HepG2 (cell line): Measurements from ENCODE around the gene COX4I2. TPM values are rescaled to one million over a fixed set of nuclear protein-coding genes. Genes with fewer than 3 reads are reported as not detected.

ENCODE experiments used
- CBFB ChIP-seq: sonication (generic); formaldehyde crosslinking; IDR thresholded peaks from 2 replicates; pipeline ENCODE4 v1.4.0; 2020; ENCODE audit warnings: missing genetic modification reagents
- ELF1 ChIP-seq: sonication (generic); formaldehyde crosslinking; IDR thresholded peaks from 2 replicates; pipeline ENCODE4 v1.4.0; 2020; ENCODE audit warnings: missing genetic modification reagents
- FOXJ3 ChIP-seq: sonication (generic); formaldehyde crosslinking; IDR thresholded peaks from 2 replicates; pipeline ENCODE4 v1.4.0; 2020; ENCODE audit warnings: missing genetic modification reagents, mild to moderate bottlenecking, borderline replicate concordance
- HHEX ChIP-seq: IDR thresholded peaks from 2 replicates; pipeline ENCODE4 v1.6.1; 2016; ENCODE audit warnings: control low read depth
- MED13 ChIP-seq: sonication (generic); formaldehyde crosslinking; IDR thresholded peaks from 2 replicates; pipeline ENCODE4 v1.5.0; 2020; ENCODE audit warnings: missing genetic modification reagents
- PHF21A ChIP-seq: sonication (generic); formaldehyde crosslinking; IDR thresholded peaks from 2 replicates; pipeline ENCODE4 v1.5.0; 2020; ENCODE audit warnings: mild to moderate bottlenecking, missing genetic modification reagents
- RFX1 ChIP-seq: fragments of 450-650 bp; IDR thresholded peaks from 2 replicates; pipeline ENCODE4 v1.6.1; 2017
- RXRA ChIP-seq: sonication (generic); formaldehyde crosslinking; IDR thresholded peaks from 2 replicates; pipeline ENCODE4 v1.5.1; 2020; ENCODE audit warnings: missing genetic modification reagents
- SRSF4 ChIP-seq: fragments of 200-400 bp; formaldehyde crosslinking; IDR thresholded peaks from one replicate; pipeline ENCODE4 v1.6.1; 2018; ENCODE audit warnings: mild to moderate bottlenecking, low read depth, low read length, moderate library complexity; ENCODE audit not compliant: poor library complexity, severe bottlenecking
- TBX3 ChIP-seq: fragments of 450-650 bp; IDR thresholded peaks from 2 replicates; pipeline ENCODE4 v1.6.1; 2017; ENCODE audit warnings: antibody characterized with exemption, mild to moderate bottlenecking, inconsistent platforms, borderline replicate concordance
- ZBTB3 ChIP-seq: sonication (generic); formaldehyde crosslinking; IDR thresholded peaks from 2 replicates; pipeline ENCODE4 v1.4.0; 2020; ENCODE audit warnings: low read depth, mild to moderate bottlenecking, moderate library complexity, missing genetic modification reagents, borderline replicate concordance
- ZBTB46 ChIP-seq: sonication (generic); formaldehyde crosslinking; IDR thresholded peaks from 2 replicates; pipeline ENCODE4 v1.4.0; 2020; ENCODE audit warnings: mild to moderate bottlenecking, missing genetic modification reagents, borderline replicate concordance
- ZFP41 ChIP-seq: sonication (generic); formaldehyde crosslinking; IDR thresholded peaks from 2 replicates; pipeline ENCODE4 v1.4.0; 2020; ENCODE audit warnings: mild to moderate bottlenecking, missing genetic modification reagents, borderline replicate concordance
- ZNF230 ChIP-seq: sonication (generic); formaldehyde crosslinking; IDR thresholded peaks from 2 replicates; pipeline ENCODE4 v1.4.0; 2020; ENCODE audit warnings: mild to moderate bottlenecking, missing genetic modification reagents
- ZNF331 ChIP-seq: sonication (generic); formaldehyde crosslinking; IDR thresholded peaks from 2 replicates; pipeline ENCODE4 v1.4.0; 2020; ENCODE audit warnings: missing genetic modification reagents
- ZNF451 ChIP-seq: sonication (generic); formaldehyde crosslinking; IDR thresholded peaks from 2 replicates; pipeline ENCODE4 v1.5.0; 2020; ENCODE audit warnings: mild to moderate bottlenecking, missing genetic modification reagents
- ZNF747 ChIP-seq: sonication (generic); formaldehyde crosslinking; IDR thresholded peaks from 2 replicates; pipeline ENCODE4 v1.8.1; 2023; ENCODE audit warnings: missing genetic modification reagents, mild to moderate bottlenecking, borderline replicate concordance
- ZNF766 ChIP-seq: sonication (generic); formaldehyde crosslinking; IDR thresholded peaks from 2 replicates; pipeline ENCODE4 v1.5.0; 2020; ENCODE audit warnings: missing genetic modification reagents, borderline replicate concordance
- polyA plus RNA-seq, 8 experiments: library from polyadenylated mRNA; depleted of rRNA in 3 of 8; stranded (reverse) in 7 of 8; unstranded in 1 of 8; fragments of >200 nt; fragmentation: Illumina TruSeq in 4 of 8; extraction: Trizol in 4 of 8; gene quantifications; 2 replicates each; pipeline versions ENCODE4 v1.2.1 to v1.2.3, GENCODE V29; 2011 to 2016; ENCODE audit warnings: low read depth in 4 of 8, missing spikeins in 1 of 8, mixed read lengths in 1 of 8; ENCODE audit not compliant: insufficient read depth in 1 of 8
- total RNA-seq, 5 experiments: library from RNA; depleted of rRNA; stranded (reverse); fragments of >200 nt; fragmentation: Illumina TruSeq; extraction: Trizol; gene quantifications; 2 replicates each; pipeline ENCODE4 v1.2.3, GENCODE V29; 2016; ENCODE audit warnings: low read depth in 1 of 5
- TF ChIP-seq, protein P1 (sequence below): sonication (generic); formaldehyde crosslinking; IDR thresholded peaks from 2 replicates; pipeline ENCODE4 v1.8.1; 2023; ENCODE audit warnings: mild to moderate bottlenecking, missing genetic modification reagents
- TF ChIP-seq, protein P2 (sequence below): IDR thresholded peaks from 2 replicates; pipeline ENCODE4 v1.6.1; 2012; ENCODE audit warnings: low read length, improper control_type of control experiment

The COX4I2 gene
- total and polyA plus RNA-seq, 2 of the 13 experiments (the other 11 are each of a cell fraction or from before 2014, with no cell fraction given) = 1.1 TPM; not detected in 1

DNA sequence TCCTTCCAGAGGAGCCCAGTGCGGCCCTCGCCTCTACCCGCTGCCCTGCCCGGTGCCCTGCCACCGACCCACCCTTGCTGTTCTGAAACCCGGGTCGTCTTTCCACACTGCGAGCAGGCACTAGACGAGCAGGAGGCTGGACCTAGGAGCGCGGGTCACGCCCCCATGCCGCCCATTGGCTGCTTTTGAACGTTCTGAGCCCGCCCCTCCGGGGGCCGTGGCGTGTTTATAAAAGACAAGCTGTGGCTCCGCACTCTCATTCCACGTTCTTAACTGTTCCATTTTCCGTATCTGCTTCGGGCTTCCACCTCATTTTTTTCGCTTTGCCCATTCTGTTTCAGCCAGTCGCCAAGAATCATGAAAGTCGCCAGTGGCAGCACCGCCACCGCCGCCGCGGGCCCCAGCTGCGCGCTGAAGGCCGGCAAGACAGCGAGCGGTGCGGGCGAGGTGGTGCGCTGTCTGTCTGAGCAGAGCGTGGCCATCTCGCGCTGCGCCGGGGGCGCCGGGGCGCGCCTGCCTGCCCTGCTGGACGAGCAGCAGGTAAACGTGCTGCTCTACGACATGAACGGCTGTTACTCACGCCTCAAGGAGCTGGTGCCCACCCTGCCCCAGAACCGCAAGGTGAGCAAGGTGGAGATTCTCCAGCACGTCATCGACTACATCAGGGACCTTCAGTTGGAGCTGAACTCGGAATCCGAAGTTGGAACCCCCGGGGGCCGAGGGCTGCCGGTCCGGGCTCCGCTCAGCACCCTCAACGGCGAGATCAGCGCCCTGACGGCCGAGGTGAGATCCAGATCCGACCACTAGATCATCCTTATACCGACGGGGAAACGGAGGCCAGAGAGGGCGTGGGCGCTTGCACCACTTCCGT, 32.4 kb upstream of the COX4I2 start, which contains the start of gene ID1 (continued):
- TF ChIP-seq, protein P1, sequence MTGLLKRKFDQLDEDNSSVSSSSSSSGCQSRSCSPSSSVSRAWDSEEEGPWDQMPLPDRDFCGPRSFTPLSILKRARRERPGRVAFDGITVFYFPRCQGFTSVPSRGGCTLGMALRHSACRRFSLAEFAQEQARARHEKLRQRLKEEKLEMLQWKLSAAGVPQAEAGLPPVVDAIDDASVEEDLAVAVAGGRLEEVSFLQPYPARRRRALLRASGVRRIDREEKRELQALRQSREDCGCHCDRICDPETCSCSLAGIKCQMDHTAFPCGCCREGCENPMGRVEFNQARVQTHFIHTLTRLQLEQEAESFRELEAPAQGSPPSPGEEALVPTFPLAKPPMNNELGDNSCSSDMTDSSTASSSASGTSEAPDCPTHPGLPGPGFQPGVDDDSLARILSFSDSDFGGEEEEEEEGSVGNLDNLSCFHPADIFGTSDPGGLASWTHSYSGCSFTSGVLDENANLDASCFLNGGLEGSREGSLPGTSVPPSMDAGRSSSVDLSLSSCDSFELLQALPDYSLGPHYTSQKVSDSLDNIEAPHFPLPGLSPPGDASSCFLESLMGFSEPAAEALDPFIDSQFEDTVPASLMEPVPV = peak; percentile 98
- TF ChIP-seq ZBTB3 (CRISPR knock-in tag) (peak; percentile 97), ZNF230 (CRISPR knock-in tag) (peak; percentile 98), CBFB (CRISPR knock-in tag) (peak; percentile 88), ZNF451 (CRISPR knock-in tag) (peak; percentile 86; the same call in 1 of the 2 replicates), ZFP41 (CRISPR knock-in tag) (peak; percentile 68; the same call in 1 of the 2 replicates), SRSF4 (peak; percentile 99), TBX3 (no peak), ZNF766 (CRISPR knock-in tag) (peak; percentile 96), MED13 (peak; percentile 89), PHF21A (CRISPR knock-in tag) (peak; percentile 86), HHEX (CRISPR knock-in tag) (no peak), ELF1 (peak; percentile 36; the same call in 1 of the 2 replicates), ZNF747 (CRISPR knock-in tag) (peak; percentile 96; the same call in 1 of the 2 replicates), ZBTB46 (0 out of 2 replicates have a peak, but pooled peaks have one; percentile 85), RXRA (CRISPR knock-in tag) (peak; percentile 68), FOXJ3 (CRISPR knock-in tag) (peak; percentile 68), ZNF331 (CRISPR knock-in tag) (peak; percentile 97), RFX1 (no peak)
- TF ChIP-seq, protein P2, sequence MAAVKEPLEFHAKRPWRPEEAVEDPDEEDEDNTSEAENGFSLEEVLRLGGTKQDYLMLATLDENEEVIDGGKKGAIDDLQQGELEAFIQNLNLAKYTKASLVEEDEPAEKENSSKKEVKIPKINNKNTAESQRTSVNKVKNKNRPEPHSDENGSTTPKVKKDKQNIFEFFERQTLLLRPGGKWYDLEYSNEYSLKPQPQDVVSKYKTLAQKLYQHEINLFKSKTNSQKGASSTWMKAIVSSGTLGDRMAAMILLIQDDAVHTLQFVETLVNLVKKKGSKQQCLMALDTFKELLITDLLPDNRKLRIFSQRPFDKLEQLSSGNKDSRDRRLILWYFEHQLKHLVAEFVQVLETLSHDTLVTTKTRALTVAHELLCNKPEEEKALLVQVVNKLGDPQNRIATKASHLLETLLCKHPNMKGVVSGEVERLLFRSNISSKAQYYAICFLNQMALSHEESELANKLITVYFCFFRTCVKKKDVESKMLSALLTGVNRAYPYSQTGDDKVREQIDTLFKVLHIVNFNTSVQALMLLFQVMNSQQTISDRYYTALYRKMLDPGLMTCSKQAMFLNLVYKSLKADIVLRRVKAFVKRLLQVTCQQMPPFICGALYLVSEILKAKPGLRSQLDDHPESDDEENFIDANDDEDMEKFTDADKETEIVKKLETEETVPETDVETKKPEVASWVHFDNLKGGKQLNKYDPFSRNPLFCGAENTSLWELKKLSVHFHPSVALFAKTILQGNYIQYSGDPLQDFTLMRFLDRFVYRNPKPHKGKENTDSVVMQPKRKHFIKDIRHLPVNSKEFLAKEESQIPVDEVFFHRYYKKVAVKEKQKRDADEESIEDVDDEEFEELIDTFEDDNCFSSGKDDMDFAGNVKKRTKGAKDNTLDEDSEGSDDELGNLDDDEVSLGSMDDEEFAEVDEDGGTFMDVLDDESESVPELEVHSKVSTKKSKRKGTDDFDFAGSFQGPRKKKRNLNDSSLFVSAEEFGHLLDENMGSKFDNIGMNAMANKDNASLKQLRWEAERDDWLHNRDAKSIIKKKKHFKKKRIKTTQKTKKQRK = no peak
